HG03108 (cell line): Measurements from ENCODE around the gene FRMPD4.

Experiments used
- ATAC-seq: cut with Tn5 transposase; IDR thresholded peaks from one replicate; pipeline ENCODE4 v1.9.1; 2021; ENCODE audit warnings: moderate library complexity; ENCODE audit not compliant: unreplicated experiment

The FRMPD4 gene

GRCh38 chrX:12711435-12712040 is 573.3 kb downstream of the FRMPD4 start:
- ATAC-seq: no peak

GRCh38 chrX:12716574-12716973 is 578.3 kb downstream of the FRMPD4 start:
- no peak for ATAC-seq

- no peak for ATAC-seq
Measured at GRCh38 chrX:12719837-12720236, 581.6 kb downstream of the FRMPD4 start.

GRCh38 chrX:12721042-12721441 is 582.8 kb downstream of the FRMPD4 start:
- no peak for ATAC-seq

- no peak for ATAC-seq
Measured at GRCh38 chrX:12722314-12722713, 584.0 kb downstream of the FRMPD4 start.

- ATAC-seq: no peak
Measured at GRCh38 chrX:12741416-12741815, 603.1 kb downstream of the FRMPD4 start.

GRCh38 chrX:12747433-12747832 is 609.2 kb downstream of the FRMPD4 start:
- no peak for ATAC-seq

- no peak for ATAC-seq
Measured at GRCh38 chrX:12751887-12752286, 613.6 kb downstream of the FRMPD4 start.

- ATAC-seq: no peak
Measured at GRCh38 chrX:12753366-12753765, 615.1 kb downstream of the FRMPD4 start.

- no peak for ATAC-seq
Measured at GRCh38 chrX:12758291-12758690, 620.0 kb downstream of the FRMPD4 start.

- ATAC-seq: no peak
Measured at GRCh38 chrX:12767856-12768255, 629.6 kb downstream of the FRMPD4 start.

GRCh38 chrX:12768491-12768890 is 630.2 kb downstream of the FRMPD4 start:
- ATAC-seq: no peak

- ATAC-seq: no peak
Measured at GRCh38 chrX:12770440-12770839, 632.2 kb downstream of the FRMPD4 start.

GRCh38 chrX:12771445-12772069 is 633.3 kb downstream of the FRMPD4 start:
- peak; percentile 94 for ATAC-seq
